ENCODE measurements around the gene SVBP. TPM values are rescaled to one million over a fixed set of nuclear protein-coding genes. Genes with fewer than 3 reads are reported as not detected.
"Not testable (repeated sequence)": the region's sequence is repeated elsewhere in the genome, so short reads cannot be mapped to it uniquely, and the experiment has no call there.

Gene SVBP
- total RNA-seq (10 to 100 TPM; 12.7 to 17.5 (median 13.6) TPM), polyA plus RNA-seq (28.9 TPM)
- long read RNA-seq, donor 1, transcript SVBP-201 (3 exons, 658 nt) = major isoform, 13 of 13 reads
- long read RNA-seq, donor 1, partial matches to known transcripts = 0 of 13 reads
- long read RNA-seq, donor 1, other reads (novel, unspliced or antisense) = 0 of 13 reads
- long read RNA-seq, donor 2, transcript SVBP-201 (3 exons, 658 nt) = major isoform, 9 of 12 reads
- long read RNA-seq, donor 2, partial matches to known transcripts = 3 of 12 reads
- long read RNA-seq, donor 2, other reads (novel, unspliced or antisense) = 0 of 12 reads
- long read RNA-seq, donor 3, transcript SVBP-201 (3 exons, 658 nt) = major isoform, 9 of 10 reads
- long read RNA-seq, donor 3, partial matches to known transcripts = 1 of 10 reads
- long read RNA-seq, donor 3, other reads (novel, unspliced or antisense) = 0 of 10 reads
- long read RNA-seq, donor 4, partial matches to known transcripts = 0 of 1 reads
- long read RNA-seq, donor 4, other reads (novel, unspliced or antisense) = 0 of 1 reads

GRCh38 chr1:42816585-42817439 is at the start of gene SVBP, which contains the start of gene ERMAP:
TSS of gene SVBP (minus strand) at chr1:42817397. CDS start at chr1:42816544, 853 bp downstream.
TSS of gene ERMAP (plus strand) at chr1:42817122. CDS start at chr1:42830449, 13,327 bp downstream.
- H3K4me1 ChIP-seq (ENCODE audit: control insufficient read depth, insufficient read depth, low read length) = peaks cover 5% of the 10 kb centered on the region
- peak within 1 kb of the TSS; percentile 99 for H3K4me3 ChIP-seq (ENCODE audit: low read length)
- intact Hi-C loops (cut with DNase I) = no loop called here
- peak; percentile 98 for ATAC-seq
- peak within 1 kb of the TSS; percentile 100 for H3K27ac ChIP-seq (ENCODE audit: low read length)
- DNase-seq = peak; percentile 94 to 98 (median 98)
- WGBS = under 1% methylated on average over 66 of the region's 66 CpGs
- H3K9me3 ChIP-seq (ENCODE audit: control insufficient read depth, low read length) = no peaks in the 10 kb centered on the region
- H3K27me3 ChIP-seq (ENCODE audit: control insufficient read depth, insufficient read depth) = no peaks in the 10 kb centered on the region

GRCh38 chr1:42866549-42866948 is 49.4 kb upstream of the SVBP start:
- 86% methylated on average over 5 of the region's 5 CpGs for WGBS
- H3K4me1 ChIP-seq (ENCODE audit: control insufficient read depth, insufficient read depth, low read length) = no peaks in the 10 kb centered on the region
- no peaks in the 10 kb centered on the region for H3K27me3 ChIP-seq (ENCODE audit: control insufficient read depth, insufficient read depth)
- ATAC-seq (no peak), DNase-seq (no peak)
- no peaks in the 10 kb centered on the region for H3K9me3 ChIP-seq (ENCODE audit: control insufficient read depth, low read length)
- intact Hi-C loops (cut with DNase I) = no loop called here
- H3K4me3 ChIP-seq (ENCODE audit: low read length) = no peak overlapping the region
- no peak overlapping the region for H3K27ac ChIP-seq (ENCODE audit: low read length)

GRCh38 chr1:42861014-42861399 is 43.8 kb upstream of the SVBP start:
- intact Hi-C loops (cut with DNase I) = no loop called here
- no peaks in the 10 kb centered on the region for H3K27me3 ChIP-seq (ENCODE audit: control insufficient read depth, insufficient read depth)
- ATAC-seq = no peak

DNA sequence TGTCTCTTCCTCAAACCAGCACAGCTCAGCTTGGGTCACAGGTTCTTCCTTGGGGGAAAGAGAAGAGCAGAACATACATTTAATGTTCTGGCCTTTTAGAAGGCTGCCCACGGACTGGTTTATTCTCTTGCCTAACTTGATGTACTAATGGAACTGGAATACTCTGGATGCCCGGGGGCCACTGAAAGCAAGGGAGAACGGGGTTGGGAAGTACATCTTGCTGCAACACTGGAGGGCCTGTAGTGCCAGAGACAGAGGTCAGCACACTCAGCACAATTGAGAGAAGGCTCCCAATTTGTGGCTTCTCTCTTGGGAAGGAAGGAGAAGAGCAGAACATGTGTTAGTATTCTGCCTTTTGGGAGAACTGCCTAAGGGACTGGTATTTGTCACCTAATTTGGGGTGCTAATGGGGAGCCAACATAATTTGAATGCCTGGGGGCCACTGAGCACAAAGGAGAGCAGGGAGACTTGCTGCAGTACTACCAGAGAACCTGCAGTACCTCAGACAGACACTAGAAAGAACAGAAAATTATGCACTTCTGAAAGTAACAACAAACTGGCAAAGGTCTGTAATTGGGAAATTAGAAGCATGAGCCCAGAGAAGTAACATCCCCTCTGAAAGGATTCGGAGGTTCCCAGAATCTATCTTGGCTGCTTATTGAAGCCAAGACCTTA is 43.3 kb upstream of the SVBP start:
- no peaks in the 10 kb centered on the region for H3K4me1 ChIP-seq (ENCODE audit: control insufficient read depth, insufficient read depth, low read length)
- 86% methylated on average over 4 of the region's 4 CpGs for WGBS
- no peaks in the 10 kb centered on the region for H3K27me3 ChIP-seq (ENCODE audit: control insufficient read depth, insufficient read depth)
- H3K4me3 ChIP-seq (ENCODE audit: low read length) = no peak overlapping the region
- DNase-seq = no peak
- H3K27ac ChIP-seq (ENCODE audit: low read length) = no peak overlapping the region
- intact Hi-C loops (cut with DNase I) = no loop called here
- no peaks in the 10 kb centered on the region for H3K9me3 ChIP-seq (ENCODE audit: control insufficient read depth, low read length)
- no peak for ATAC-seq

More at GRCh38 chr1:42861014-42861399, 43.8 kb upstream of the SVBP start:
- H3K4me1 ChIP-seq (ENCODE audit: control insufficient read depth, insufficient read depth, low read length) = no peaks in the 10 kb centered on the region
- DNase-seq = no peak
- H3K27ac ChIP-seq (ENCODE audit: low read length) = no peak overlapping the region
- no peak overlapping the region for H3K4me3 ChIP-seq (ENCODE audit: low read length)
- H3K9me3 ChIP-seq (ENCODE audit: control insufficient read depth, low read length) = no peaks in the 10 kb centered on the region

DNA sequence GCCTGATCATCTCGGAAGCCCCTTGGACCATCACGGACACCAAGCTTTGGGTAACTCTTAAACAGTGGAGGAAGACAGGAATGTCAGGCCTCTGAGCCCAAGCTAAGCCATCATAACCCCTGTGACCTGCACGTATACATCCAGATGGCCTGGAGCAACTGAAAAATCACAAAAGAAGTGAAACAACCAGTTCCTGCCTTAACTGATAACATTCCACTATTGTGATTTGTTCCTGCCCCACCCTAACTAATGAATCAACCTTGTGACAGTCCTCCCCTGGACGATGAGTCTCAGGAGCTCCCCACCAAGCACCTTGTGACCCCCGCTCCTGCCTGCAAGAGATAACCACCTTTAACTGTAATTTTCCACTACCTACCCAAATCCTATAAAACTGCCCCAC is 42.2 kb upstream of the SVBP start:
- H3K27me3 ChIP-seq (ENCODE audit: control insufficient read depth, insufficient read depth); DNase-seq; H3K27ac ChIP-seq (ENCODE audit: low read length); intact Hi-C loops (cut with DNase I); H3K4me3 ChIP-seq (ENCODE audit: low read length); H3K4me1 ChIP-seq (ENCODE audit: control insufficient read depth, insufficient read depth, low read length); H3K9me3 ChIP-seq (ENCODE audit: control insufficient read depth, low read length); ATAC-seq: not testable (repeated sequence)
- WGBS = 82% methylated on average over 5 of the region's 5 CpGs

DNA sequence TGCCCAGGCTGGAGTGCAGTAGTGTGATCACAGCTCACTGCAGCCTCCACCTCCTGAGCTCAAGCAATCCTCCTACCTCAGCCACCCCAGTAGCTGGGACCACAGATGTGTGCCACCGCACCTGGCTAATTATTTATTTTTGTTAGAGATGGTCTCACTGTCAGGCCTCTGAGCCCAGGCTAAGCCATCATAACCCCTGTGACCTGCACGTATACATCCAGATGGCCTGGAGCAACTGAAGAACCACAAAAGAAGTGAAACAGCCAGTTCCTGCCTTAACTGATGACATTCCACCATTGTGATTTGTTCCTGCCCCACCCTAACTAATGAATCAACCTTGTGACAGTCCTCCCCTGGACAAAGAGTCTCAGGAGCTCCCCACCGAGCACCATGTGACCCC is 39.4 kb upstream of the SVBP start:
- intact Hi-C loops (cut with DNase I); ATAC-seq: not testable (repeated sequence)

GRCh38 chr1:42853116-42853884 is 36.1 kb upstream of the SVBP start:
- intact Hi-C loops (cut with DNase I) = no loop called here
- DNase-seq = no peak
- Histone ChIP-seq H3K4me1 (ENCODE audit: control insufficient read depth, insufficient read depth, low read length) (no peaks in the 10 kb centered on the region), H3K4me3 (ENCODE audit: low read length) (no peak overlapping the region), H3K27me3 (ENCODE audit: control insufficient read depth, insufficient read depth) (no peaks in the 10 kb centered on the region), H3K27ac (ENCODE audit: low read length) (no peak overlapping the region), H3K9me3 (ENCODE audit: control insufficient read depth, low read length) (no peaks in the 10 kb centered on the region)
- peak; percentile 16 to 45 for ATAC-seq
- 69% methylated on average over 6 of the region's 6 CpGs for WGBS

More for the DNA sequence above, 39.4 kb upstream of the SVBP start:
- DNase-seq; H3K27me3 ChIP-seq (ENCODE audit: control insufficient read depth, insufficient read depth); H3K27ac ChIP-seq (ENCODE audit: low read length); H3K4me3 ChIP-seq (ENCODE audit: low read length); H3K4me1 ChIP-seq (ENCODE audit: control insufficient read depth, insufficient read depth, low read length); H3K9me3 ChIP-seq (ENCODE audit: control insufficient read depth, low read length): not testable (repeated sequence)
- WGBS = 88% methylated on average over 3 of the region's 3 CpGs

- H3K27ac ChIP-seq (ENCODE audit: low read length) = no peak overlapping the region
- ATAC-seq = no peak
- WGBS = 37% methylated on average over 2 of the region's 2 CpGs
Observed at GRCh38 chr1:42852608-42852980, 35.4 kb upstream of the SVBP start.

GRCh38 chr1:42851960-42852607 is 34.9 kb upstream of the SVBP start:
- no peak overlapping the region for H3K4me3 ChIP-seq (ENCODE audit: low read length)
- 92% methylated on average over 2 of the region's 2 CpGs for WGBS
- no peak for ATAC-seq
- no peaks in the 10 kb centered on the region for H3K27me3 ChIP-seq (ENCODE audit: control insufficient read depth, insufficient read depth)
- H3K9me3 ChIP-seq (ENCODE audit: control insufficient read depth, low read length) = no peaks in the 10 kb centered on the region
- DNase-seq = no peak
- no peak overlapping the region for H3K27ac ChIP-seq (ENCODE audit: low read length)
- H3K4me1 ChIP-seq (ENCODE audit: control insufficient read depth, insufficient read depth, low read length) = no peaks in the 10 kb centered on the region
- intact Hi-C loops (cut with DNase I) = no loop called here

More at GRCh38 chr1:42852608-42852980, 35.4 kb upstream of the SVBP start:
- H3K4me1 ChIP-seq (ENCODE audit: control insufficient read depth, insufficient read depth, low read length) = no peaks in the 10 kb centered on the region
- H3K9me3 ChIP-seq (ENCODE audit: control insufficient read depth, low read length) = no peaks in the 10 kb centered on the region
- no peaks in the 10 kb centered on the region for H3K27me3 ChIP-seq (ENCODE audit: control insufficient read depth, insufficient read depth)
- no peak overlapping the region for H3K4me3 ChIP-seq (ENCODE audit: low read length)
- intact Hi-C loops (cut with DNase I) = no loop called here
- DNase-seq = no peak

GRCh38 chr1:42851420-42851819 is 34.2 kb upstream of the SVBP start:
- H3K4me3 ChIP-seq (ENCODE audit: low read length) = no peak overlapping the region
- ATAC-seq (no peak), DNase-seq (no peak)
- H3K9me3 ChIP-seq (ENCODE audit: control insufficient read depth, low read length) = no peaks in the 10 kb centered on the region
- H3K4me1 ChIP-seq (ENCODE audit: control insufficient read depth, insufficient read depth, low read length) = no peaks in the 10 kb centered on the region
- 98% methylated on average over 15 of the region's 15 CpGs for WGBS
- intact Hi-C loops (cut with DNase I) = no loop called here
- no peaks in the 10 kb centered on the region for H3K27me3 ChIP-seq (ENCODE audit: control insufficient read depth, insufficient read depth)
- H3K27ac ChIP-seq (ENCODE audit: low read length) = no peak overlapping the region
